Measurements from ENCODE around the gene SAMD4B. TPM values are rescaled to one million over a fixed set of nuclear protein-coding genes. Genes with fewer than 3 reads are reported as not detected.
A peak's percentile ranks its signal among the peaks of the same experiment; 100 is the strongest.
"Not testable (repeated sequence)": the region's sequence is repeated elsewhere in the genome, so short reads cannot be mapped to it uniquely, and the experiment has no call there.

Gene SAMD4B
- total RNA-seq, 2 experiments from 2014 or later = 65.0 to 66.9 TPM

DNA sequence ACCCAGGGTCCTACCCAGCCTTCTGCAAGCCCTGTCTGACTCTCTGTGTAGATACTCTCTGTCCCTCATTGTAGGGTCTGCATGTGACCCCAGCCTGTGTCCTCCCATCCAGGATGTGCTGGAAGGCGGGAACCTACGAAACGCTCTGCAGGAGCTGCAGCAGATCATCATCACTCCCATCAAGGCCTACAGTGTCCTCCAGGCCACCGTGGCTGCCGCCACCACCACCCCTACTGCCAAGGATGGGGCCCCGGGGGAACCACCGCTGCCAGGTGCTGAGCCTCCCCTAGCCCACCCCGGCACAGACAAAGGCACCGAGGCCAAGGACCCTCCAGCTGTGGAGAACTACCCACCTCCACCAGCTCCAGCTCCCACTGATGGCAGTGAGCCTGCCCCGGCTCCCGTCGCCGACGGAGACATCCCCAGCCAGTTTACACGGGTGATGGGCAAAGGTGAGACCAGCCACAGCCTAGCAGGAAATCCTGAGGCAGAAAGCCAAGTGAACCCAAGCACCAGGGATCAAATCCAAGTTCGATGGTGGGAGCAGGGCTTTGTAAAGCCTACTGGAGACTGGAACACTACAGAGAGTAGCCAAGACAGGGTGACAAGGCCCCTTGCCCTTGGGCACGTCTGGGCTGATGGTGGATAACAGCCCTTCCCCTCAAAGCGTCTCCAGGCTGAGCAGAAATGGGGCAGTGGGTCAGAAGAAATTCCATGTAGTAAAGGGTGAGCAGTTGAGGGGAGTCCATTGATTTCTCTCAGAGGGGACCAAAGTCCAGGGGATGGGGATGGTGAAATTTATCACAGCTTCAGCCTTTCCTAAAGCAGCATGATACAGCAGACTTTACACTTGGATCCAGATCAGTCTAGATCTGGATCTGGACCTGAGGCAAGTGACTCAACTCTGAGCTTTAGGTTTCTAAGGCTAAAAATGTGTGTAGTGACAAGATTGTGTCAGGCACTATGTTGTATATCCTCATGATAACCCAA is 35.4 kb downstream of the SAMD4B start:
- ChIA-PET POLR2A (no interaction called here), CTCF (no interaction called here)
- Mint-ChIP-seq H3K27me3 (no peaks in the 10 kb centered on the region), H3K27ac (no peak overlapping the region), H3K9me3 (no peaks in the 10 kb centered on the region), H3K4me1 (ENCODE audit: low read depth) (no peaks in the 10 kb centered on the region), H3K4me3 (no peak overlapping the region), H3K36me3 (ENCODE audit: low read depth) (peaks cover 84% of the 10 kb centered on the region)
- peaks cover 79% of the 10 kb centered on the region for H3K36me3 ChIP-seq (ENCODE audit: insufficient read depth, low read length)
- ATAC-seq (ENCODE audit: poor library complexity) (no peak), DNase-seq (no peak)
- TF ChIP-seq, protein P1, sequence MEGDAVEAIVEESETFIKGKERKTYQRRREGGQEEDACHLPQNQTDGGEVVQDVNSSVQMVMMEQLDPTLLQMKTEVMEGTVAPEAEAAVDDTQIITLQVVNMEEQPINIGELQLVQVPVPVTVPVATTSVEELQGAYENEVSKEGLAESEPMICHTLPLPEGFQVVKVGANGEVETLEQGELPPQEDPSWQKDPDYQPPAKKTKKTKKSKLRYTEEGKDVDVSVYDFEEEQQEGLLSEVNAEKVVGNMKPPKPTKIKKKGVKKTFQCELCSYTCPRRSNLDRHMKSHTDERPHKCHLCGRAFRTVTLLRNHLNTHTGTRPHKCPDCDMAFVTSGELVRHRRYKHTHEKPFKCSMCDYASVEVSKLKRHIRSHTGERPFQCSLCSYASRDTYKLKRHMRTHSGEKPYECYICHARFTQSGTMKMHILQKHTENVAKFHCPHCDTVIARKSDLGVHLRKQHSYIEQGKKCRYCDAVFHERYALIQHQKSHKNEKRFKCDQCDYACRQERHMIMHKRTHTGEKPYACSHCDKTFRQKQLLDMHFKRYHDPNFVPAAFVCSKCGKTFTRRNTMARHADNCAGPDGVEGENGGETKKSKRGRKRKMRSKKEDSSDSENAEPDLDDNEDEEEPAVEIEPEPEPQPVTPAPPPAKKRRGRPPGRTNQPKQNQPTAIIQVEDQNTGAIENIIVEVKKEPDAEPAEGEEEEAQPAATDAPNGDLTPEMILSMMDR (IDR thresholded peaks at IDR 0.05) = no peak
- H3K27ac ChIP-seq (ENCODE audit: low read depth in 1 of 2, low read length in 2 of 2) = no peak overlapping the region
- intact Hi-C loops (cut with DNase I, micrococcal nuclease) = no loop called here
- H3K27me3 ChIP-seq (ENCODE audit: control insufficient read depth in 1 of 2, insufficient read depth in 2 of 2, low read length in 2 of 2) = no peaks in the 10 kb centered on the region
- H3K4me1 ChIP-seq (ENCODE audit: insufficient read depth, low read length) = no peaks in the 10 kb centered on the region
- H3K4me3 ChIP-seq (ENCODE audit: low read length) = no peak overlapping the region
- no peaks in the 10 kb centered on the region for H3K9me3 ChIP-seq (ENCODE audit: control insufficient read depth in 1 of 2, insufficient read depth in 1 of 2, low read length in 2 of 2)

DNA sequence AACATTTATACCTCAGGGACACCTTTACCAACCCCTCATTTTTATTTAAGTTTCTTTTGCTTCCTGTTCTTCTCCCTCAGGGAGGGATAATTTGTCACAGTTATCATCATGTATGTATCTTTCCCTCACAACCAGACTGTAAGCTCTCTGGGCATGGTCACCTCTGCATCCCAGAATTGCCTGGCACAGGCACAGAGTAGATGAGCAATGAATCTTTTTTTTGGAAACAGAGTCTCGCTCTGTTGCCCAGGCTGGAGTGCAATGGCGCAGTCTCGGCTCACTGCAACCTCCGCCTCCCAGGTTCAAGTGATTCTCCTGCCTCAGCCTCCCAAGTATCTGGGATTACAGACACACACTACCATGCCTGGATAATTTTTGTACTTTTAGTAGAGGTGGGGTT is 37.1 kb downstream of the SAMD4B start:
- H3K4me3 Mint-ChIP-seq; ATAC-seq (ENCODE audit: poor library complexity); H3K4me3 ChIP-seq (ENCODE audit: low read length); H3K9me3 ChIP-seq (ENCODE audit: control insufficient read depth in 1 of 2, insufficient read depth in 1 of 2, low read length in 2 of 2); H3K4me1 ChIP-seq (ENCODE audit: insufficient read depth, low read length); DNase-seq; H3K27me3 ChIP-seq (ENCODE audit: control insufficient read depth in 1 of 2, insufficient read depth in 2 of 2, low read length in 2 of 2); H3K27me3 Mint-ChIP-seq; H3K4me1 Mint-ChIP-seq (ENCODE audit: low read depth); H3K9me3 Mint-ChIP-seq; H3K27ac ChIP-seq (ENCODE audit: low read depth in 1 of 2, low read length in 2 of 2); POLR2A ChIA-PET; intact Hi-C loops (cut with DNase I, micrococcal nuclease): not testable (repeated sequence)
- H3K27ac Mint-ChIP-seq = peak overlapping the region; percentile 47
- H3K36me3 Mint-ChIP-seq (ENCODE audit: low read depth) = peaks cover 93% of the 10 kb centered on the region
- peaks cover 86% of the 10 kb centered on the region for H3K36me3 ChIP-seq (ENCODE audit: insufficient read depth, low read length)
- CTCF ChIA-PET = interaction anchor here (1.7 kb wide), 1 partner anchor 37 kb away, joined by 4 read pairs; the partner anchor contains the start of gene SAMD4B

DNA sequence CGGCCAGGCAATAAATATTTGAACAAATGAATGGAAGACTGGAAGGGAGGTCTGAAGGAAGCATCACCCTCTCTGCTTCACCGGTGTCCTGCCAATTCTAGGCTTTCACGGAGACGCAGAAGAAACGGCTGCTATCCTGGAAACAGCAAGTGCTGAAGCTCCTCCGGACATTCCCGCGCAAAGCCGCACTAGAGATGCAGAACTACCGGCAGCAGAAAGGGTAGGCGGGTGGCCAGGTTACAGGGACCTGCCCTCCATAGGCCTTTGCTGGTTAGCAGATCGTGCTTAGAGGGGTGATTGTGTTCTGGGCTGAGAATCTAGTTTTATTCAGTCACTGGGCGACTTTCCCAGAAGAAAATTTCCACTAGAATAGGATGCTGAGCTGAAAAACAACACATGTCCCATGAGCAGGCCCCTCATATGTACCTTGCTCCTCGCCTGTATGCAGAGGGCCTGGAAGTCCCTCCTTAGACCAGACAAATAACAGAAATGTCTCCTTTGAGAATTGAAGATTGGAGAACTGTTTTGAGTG is 37.7 kb downstream of the SAMD4B start:
- no peaks in the 10 kb centered on the region for H3K4me1 ChIP-seq (ENCODE audit: insufficient read depth, low read length)
- Mint-ChIP-seq H3K9me3 (no peaks in the 10 kb centered on the region), H3K27me3 (no peaks in the 10 kb centered on the region), H3K4me1 (ENCODE audit: low read depth) (no peaks in the 10 kb centered on the region), H3K27ac (no peak overlapping the region), H3K4me3 (no peak overlapping the region), H3K36me3 (ENCODE audit: low read depth) (peaks cover 96% of the 10 kb centered on the region)
- H3K27ac ChIP-seq (ENCODE audit: low read depth in 1 of 2, low read length in 2 of 2) = no peak overlapping the region
- POLR2A ChIA-PET = no interaction called here
- no peak overlapping the region for H3K4me3 ChIP-seq (ENCODE audit: low read length)
- H3K9me3 ChIP-seq (ENCODE audit: control insufficient read depth in 1 of 2, insufficient read depth in 1 of 2, low read length in 2 of 2) = no peaks in the 10 kb centered on the region
- H3K36me3 ChIP-seq (ENCODE audit: insufficient read depth, low read length) = peaks cover 89% of the 10 kb centered on the region
- no peaks in the 10 kb centered on the region for H3K27me3 ChIP-seq (ENCODE audit: control insufficient read depth in 1 of 2, insufficient read depth in 2 of 2, low read length in 2 of 2)
- TF ChIP-seq, protein P1 (IDR thresholded peaks at IDR 0.05) = no peak
- CTCF ChIA-PET = interaction anchor here (1.7 kb wide), 1 partner anchor 38 kb away, joined by 4 read pairs; the partner anchor contains the start of gene SAMD4B
- no peak for DNase-seq
- no peak for ATAC-seq (ENCODE audit: poor library complexity)
- intact Hi-C loops (cut with DNase I, micrococcal nuclease) = no loop called here
